ENCODE data around the gene TAGLN2.

Gene TAGLN2

DNA sequence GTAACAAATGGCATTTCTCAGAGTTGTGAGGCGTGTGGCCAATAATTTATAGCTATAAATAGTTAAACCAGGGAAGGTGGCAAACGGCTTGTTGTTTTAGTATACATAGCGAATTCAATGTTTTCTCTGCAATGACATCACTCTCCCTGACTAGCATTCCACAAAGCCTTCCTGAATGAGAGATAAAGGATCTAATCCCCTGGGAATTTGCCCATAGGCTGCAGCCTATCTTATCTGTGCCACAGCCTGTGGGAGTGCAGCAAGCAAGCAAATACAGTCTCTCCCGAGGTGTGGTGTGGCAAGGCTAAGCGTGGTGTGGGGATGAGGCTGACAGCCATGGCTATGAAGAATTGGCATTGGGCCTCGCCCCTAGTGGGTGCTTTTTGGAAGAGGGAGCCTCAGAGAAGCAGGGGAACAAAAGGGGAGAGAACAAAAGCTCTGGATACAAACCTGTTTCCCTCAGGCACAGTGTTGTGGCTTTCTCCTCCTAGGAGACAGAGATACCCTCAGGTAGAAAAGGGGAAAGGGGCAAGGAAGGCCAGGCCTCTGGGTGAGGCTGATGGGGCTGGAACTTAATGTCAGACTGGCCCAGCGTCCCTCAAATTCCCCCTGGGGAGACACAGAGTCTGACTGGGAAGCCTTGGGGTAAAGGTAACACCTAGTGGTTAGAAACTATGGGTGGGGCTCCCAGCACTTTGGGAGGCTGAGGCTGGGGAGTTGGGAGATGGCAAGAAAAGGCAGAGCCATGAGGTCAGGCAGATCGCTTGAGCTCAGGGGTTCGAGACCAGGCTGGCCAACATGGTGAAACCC, 8.9 kb downstream of the TAGLN2 start:
- Histone ChIP-seq H3K9me3 (no peaks in the 10 kb centered on the region), H3K4me3 (ENCODE audit: low read depth in 1 of 2, low read length in 1 of 2) (no peak overlapping the region), H3K27me3 (no peaks in the 10 kb centered on the region), H3K36me3 (peaks cover 73% of the 10 kb centered on the region), H3K4me1 (ENCODE audit: control insufficient read depth in 1 of 2, insufficient read depth in 1 of 2, low read depth in 1 of 2, low read length in 1 of 2) (peaks cover 33 to 59% of the 10 kb centered on the region in 2 experiments), H3K27ac (peak overlapping the region; percentile 65)
- TF ChIP-seq, protein P1, sequence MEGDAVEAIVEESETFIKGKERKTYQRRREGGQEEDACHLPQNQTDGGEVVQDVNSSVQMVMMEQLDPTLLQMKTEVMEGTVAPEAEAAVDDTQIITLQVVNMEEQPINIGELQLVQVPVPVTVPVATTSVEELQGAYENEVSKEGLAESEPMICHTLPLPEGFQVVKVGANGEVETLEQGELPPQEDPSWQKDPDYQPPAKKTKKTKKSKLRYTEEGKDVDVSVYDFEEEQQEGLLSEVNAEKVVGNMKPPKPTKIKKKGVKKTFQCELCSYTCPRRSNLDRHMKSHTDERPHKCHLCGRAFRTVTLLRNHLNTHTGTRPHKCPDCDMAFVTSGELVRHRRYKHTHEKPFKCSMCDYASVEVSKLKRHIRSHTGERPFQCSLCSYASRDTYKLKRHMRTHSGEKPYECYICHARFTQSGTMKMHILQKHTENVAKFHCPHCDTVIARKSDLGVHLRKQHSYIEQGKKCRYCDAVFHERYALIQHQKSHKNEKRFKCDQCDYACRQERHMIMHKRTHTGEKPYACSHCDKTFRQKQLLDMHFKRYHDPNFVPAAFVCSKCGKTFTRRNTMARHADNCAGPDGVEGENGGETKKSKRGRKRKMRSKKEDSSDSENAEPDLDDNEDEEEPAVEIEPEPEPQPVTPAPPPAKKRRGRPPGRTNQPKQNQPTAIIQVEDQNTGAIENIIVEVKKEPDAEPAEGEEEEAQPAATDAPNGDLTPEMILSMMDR (IDR thresholded peaks at IDR 0.05) = no peak

DNA sequence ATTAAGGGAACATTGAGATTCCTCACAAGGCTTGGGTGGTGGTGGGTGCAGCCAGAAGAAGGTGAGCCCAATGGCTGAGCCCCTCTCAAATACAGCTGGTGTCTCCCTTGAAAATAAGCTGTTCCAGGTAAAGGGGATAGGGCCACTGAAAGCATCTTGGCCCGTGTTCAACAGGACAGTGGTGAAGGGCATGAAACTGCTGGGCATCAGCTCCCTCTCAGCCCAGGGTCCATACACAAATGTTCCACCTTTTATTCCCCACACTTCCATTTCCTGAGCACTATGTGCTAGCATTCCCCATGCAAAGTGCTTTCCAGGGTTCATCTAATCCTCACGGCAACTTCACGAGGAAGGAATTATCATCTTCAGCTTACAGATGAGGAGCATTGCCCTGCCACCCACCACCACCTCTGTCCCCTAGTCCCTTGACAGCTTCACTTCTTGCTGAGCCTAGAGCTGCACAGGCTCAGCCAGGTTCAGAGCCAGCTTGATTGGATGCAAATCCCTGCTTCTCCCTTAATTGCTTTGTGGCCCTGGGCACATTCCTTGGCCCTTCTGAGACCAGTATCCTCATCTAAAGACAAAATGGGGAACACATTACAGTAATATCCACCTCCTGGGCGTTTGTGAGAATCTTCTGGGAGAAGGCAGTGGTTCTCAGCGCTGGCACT, 9.6 kb downstream of the TAGLN2 start:
- peaks cover 33 to 59% of the 10 kb centered on the region in 2 experiments for H3K4me1 ChIP-seq (ENCODE audit: control insufficient read depth in 1 of 2, insufficient read depth in 1 of 2, low read depth in 1 of 2, low read length in 1 of 2)
- peaks cover 70% of the 10 kb centered on the region for H3K36me3 ChIP-seq

DNA sequence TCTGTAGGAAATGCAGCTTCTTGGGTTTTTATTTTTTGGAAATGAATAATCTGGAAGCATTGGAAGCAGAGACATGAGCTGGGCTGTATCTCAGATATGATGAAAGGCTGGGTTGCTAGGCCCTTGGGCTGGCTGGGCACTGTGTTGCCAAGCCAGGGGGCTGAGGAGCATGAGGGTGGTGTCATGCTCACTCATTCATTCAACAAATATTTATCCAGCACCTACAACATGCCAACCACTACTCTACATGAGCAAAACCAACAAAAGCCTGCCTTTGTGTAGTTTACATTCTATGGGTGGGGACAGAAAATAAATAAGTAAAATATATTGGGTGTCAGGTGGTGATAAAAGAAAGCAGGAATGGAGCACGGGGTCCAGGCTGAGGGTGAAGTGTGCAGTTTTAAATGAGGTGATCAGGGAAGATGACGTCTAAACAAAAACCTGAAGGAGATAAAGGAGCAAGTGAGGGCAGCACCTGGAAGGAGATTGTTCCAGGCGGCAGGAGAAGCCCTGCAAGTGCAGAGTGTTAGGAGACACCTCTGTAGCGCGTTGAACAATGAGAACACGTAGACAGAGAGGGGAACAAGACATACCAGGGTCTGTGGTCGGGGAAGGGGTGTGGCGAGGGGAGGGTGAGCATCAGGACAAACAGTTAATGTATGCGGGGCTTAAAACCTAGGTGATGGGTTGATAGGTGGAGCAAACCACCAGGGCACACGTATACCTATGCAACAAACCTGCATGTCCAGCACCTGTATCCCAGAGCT, 10.9 kb downstream of the TAGLN2 start:
- Histone ChIP-seq H3K4me1 (ENCODE audit: control insufficient read depth in 1 of 2, insufficient read depth in 1 of 2, low read depth in 1 of 2, low read length in 1 of 2) (peaks cover 34 to 59% of the 10 kb centered on the region in 2 experiments), H3K27ac (peak overlapping the region; percentile 97), H3K27me3 (no peaks in the 10 kb centered on the region), H3K36me3 (peaks cover 57% of the 10 kb centered on the region), H3K4me3 (ENCODE audit: low read depth in 1 of 2, low read length in 1 of 2) (no peak overlapping the region), H3K9me3 (no peaks in the 10 kb centered on the region)
- TF ChIP-seq, protein P1 (IDR thresholded peaks at IDR 0.05) = no peak

More for the DNA sequence above, 9.6 kb downstream of the TAGLN2 start:
- Histone ChIP-seq H3K9me3 (no peaks in the 10 kb centered on the region), H3K27ac (peak overlapping the region; percentile 65), H3K27me3 (no peaks in the 10 kb centered on the region), H3K4me3 (ENCODE audit: low read depth in 1 of 2, low read length in 1 of 2) (no peak overlapping the region)
- TF ChIP-seq, protein P1 (IDR thresholded peaks at IDR 0.05) = no peak

DNA sequence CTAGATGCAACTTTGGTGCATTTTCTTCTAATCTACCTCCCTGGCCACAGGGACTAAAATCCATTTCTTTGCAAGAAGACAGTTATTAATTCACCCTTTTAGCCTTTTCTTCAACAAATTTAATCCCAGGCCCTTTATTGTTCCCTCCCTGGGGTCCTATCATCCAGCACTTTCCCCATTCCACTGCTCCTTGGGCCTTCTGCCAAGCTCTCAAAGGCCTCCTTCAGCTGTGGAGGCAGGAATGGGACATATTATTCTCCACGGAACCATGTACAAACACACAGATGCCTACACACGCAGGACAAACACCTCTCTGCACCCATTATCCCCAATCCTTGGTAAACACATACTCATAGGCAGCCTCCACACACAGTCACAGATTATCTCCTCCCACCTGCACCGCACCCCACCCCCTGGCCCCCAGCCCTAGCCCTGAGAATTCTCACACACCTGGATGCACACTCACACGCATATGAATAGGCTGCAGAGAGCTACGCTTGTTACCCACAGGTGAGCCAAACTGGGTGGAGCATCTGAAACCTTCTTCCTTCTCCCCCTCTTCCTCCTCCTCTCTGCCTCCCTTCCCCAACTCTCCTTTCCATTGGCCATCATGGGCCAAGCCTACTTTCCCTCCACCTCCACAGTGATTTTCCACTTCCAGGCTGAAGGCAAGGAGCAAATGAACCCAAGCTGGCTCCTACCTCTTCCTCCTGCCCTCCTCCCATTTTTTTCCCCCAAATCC, 11.7 kb downstream of the TAGLN2 start:
- H3K9me3 ChIP-seq = no peaks in the 10 kb centered on the region
- peaks cover 40 to 59% of the 10 kb centered on the region in 2 experiments for H3K4me1 ChIP-seq (ENCODE audit: control insufficient read depth in 1 of 2, insufficient read depth in 1 of 2, low read depth in 1 of 2, low read length in 1 of 2)
- TF ChIP-seq, protein P1 (IDR thresholded peaks at IDR 0.05) = no peak
- no peak overlapping the region for H3K4me3 ChIP-seq (ENCODE audit: low read depth in 1 of 2, low read length in 1 of 2)
- H3K27ac ChIP-seq = peak overlapping the region; percentile 97
- H3K36me3 ChIP-seq = peaks cover 49% of the 10 kb centered on the region
- H3K27me3 ChIP-seq = no peaks in the 10 kb centered on the region
